IPS DF 4.7 (cell line): Measurements from ENCODE around the gene OR6C65.

Experiments used
- DNase-seq: peaks from one replicate; pipeline ENCODE4 v3.0.0-alpha.2; 2013; ENCODE audit warnings: low spot score; ENCODE audit errors: extremely low read depth

Gene OR6C65

DNA sequence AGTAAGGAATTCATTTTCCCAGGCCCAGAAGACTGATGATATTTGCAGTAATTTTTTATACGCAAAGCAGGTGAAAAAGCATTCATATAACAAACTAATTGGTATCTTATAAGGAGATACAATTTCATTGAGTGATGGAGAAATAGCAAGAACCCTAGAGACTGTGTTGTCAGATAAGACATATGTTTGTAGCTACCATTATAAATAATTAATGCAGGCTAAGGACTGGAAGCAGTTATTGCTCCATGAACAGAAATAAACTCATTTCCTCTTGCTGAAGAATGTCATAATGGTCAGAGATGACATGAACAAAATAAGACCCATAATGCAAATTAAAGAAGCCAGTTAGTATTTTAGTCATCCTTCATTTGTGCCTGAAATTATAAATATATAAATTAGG, 45.0 kb downstream of the OR6C65 start:
- DNase-seq, result no peak

DNA sequence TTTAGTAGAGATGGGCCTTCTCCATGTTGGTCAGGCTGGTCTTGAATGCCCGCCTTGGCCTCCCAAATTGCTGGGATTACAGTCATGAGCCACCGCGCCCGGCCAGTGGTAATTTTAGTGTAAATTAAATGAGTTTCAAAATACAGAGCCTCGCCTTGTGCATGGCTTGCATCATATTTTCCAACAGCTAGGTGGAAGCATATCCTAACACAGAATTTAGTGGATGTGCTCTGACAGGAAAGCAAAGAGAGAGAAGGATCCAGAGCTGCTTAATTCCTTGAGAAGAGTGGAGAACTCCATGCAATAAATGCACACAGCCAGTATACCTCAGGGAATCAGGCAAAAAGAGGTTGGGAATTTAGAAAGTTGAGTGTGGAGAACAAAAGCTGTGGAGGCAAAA, 46.0 kb downstream of the OR6C65 start:
- no peak for DNase-seq

DNA sequence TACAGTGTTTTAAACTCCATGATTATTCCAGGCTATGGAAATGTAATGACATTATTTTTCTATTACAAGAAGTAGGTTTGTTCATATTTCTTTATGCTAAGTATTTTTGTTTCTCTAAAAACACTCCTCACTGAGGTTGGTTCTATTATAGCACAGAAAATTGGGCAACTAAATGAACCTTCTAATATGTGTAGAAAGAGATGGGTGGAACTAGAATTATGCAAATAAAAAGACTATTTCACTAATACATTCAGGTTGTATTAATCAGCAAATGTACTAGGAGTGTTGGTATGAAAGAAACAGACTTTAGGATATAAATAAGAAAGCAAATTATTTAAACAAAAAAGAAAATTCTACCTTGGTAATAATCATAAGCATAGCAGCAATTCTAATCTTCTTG, 48.5 kb downstream of the OR6C65 start:
- no peak for DNase-seq
